Measurements from ENCODE around the gene ITLN1. TPM values are rescaled to one million over a fixed set of nuclear protein-coding genes. Genes with fewer than 3 reads are reported as not detected.

Gene ITLN1
- polyA plus RNA-seq, 1 donor from 2014 or later, result not detected

- no peaks in the 10 kb centered on the region for H3K36me3 ChIP-seq (ENCODE audit: insufficient read depth, low read length)
- H3K4me3 ChIP-seq (ENCODE audit: low read length), result no peak overlapping the region
- no peak overlapping the region for H2AFZ ChIP-seq (ENCODE audit: low read depth, low read length)
- no peak overlapping the region for H3K9ac ChIP-seq (ENCODE audit: low read length)
- no peaks in the 10 kb centered on the region for H3K9me2 ChIP-seq (ENCODE audit: insufficient read depth, low read length)
- no peak overlapping the region for H3K27ac ChIP-seq (ENCODE audit: low read length)
- TF ChIP-seq EP300 (conservative IDR thresholded peaks at IDR 0.05; ENCODE audit: poor library complexity, severe bottlenecking) (no peak), MXI1 (conservative IDR thresholded peaks at IDR 0.05; ENCODE audit: poor library complexity, severe bottlenecking) (no peak), REST (IDR thresholded peaks at IDR 0.05; ENCODE audit: borderline replicate concordance) (no peak), TAF1 (IDR thresholded peaks at IDR 0.05; ENCODE audit: low read depth) (no peak), CTCF (IDR thresholded peaks at IDR 0.05; ENCODE audit: poor library complexity, severe bottlenecking) (no peak), POLR2AphosphoS5 (IDR thresholded peaks at IDR 0.05) (no peak)
- no peak overlapping the region for H3K4me2 ChIP-seq (ENCODE audit: low read length)
- no peaks in the 10 kb centered on the region for H4K20me1 ChIP-seq (ENCODE audit: insufficient read depth)
- H3K27me3 ChIP-seq (ENCODE audit: insufficient read depth, low read depth, low read length), result no peaks in the 10 kb centered on the region
- H3K9me3 ChIP-seq (ENCODE audit: low read length), result no peaks in the 10 kb centered on the region
- no peaks in the 10 kb centered on the region for H3K79me2 ChIP-seq (replicated peaks; ENCODE audit: insufficient read depth, low read length)
- no peaks in the 10 kb centered on the region for H3F3A ChIP-seq (ENCODE audit: insufficient read depth, low read length, poor library complexity, severe bottlenecking)
These were observed 38.7 kb downstream of the ITLN1 start for GRCh38 chr1:160846281-160846680.

GRCh38 chr1:160844447-160845232 is 40.3 kb downstream of the ITLN1 start:
- no peaks in the 10 kb centered on the region for H4K20me1 ChIP-seq (ENCODE audit: insufficient read depth)
- H3K36me3 ChIP-seq (ENCODE audit: insufficient read depth, low read length), result no peaks in the 10 kb centered on the region
- H3F3A ChIP-seq (ENCODE audit: insufficient read depth, low read length, poor library complexity, severe bottlenecking), result no peaks in the 10 kb centered on the region
- H3K4me3 ChIP-seq (ENCODE audit: low read length), result no peak overlapping the region
- no peaks in the 10 kb centered on the region for H3K9me3 ChIP-seq (ENCODE audit: low read length)
- no peak overlapping the region for H3K9ac ChIP-seq (ENCODE audit: low read length)
- no peaks in the 10 kb centered on the region for H3K79me2 ChIP-seq (replicated peaks; ENCODE audit: insufficient read depth, low read length)
- no peak overlapping the region for H3K4me2 ChIP-seq (ENCODE audit: low read length)
- no peak for TF ChIP-seq CTCF (IDR thresholded peaks at IDR 0.05; ENCODE audit: poor library complexity, severe bottlenecking)
- TF ChIP-seq MXI1 (conservative IDR thresholded peaks at IDR 0.05; ENCODE audit: poor library complexity, severe bottlenecking), result no peak
- no peak for TF ChIP-seq SMC3 (conservative IDR thresholded peaks at IDR 0.05; ENCODE audit: poor library complexity)
- no peak for TF ChIP-seq RAD21 (conservative IDR thresholded peaks at IDR 0.05)
- TF ChIP-seq REST (IDR thresholded peaks at IDR 0.05; ENCODE audit: borderline replicate concordance), result no peak
- TF ChIP-seq TAF1 (IDR thresholded peaks at IDR 0.05; ENCODE audit: low read depth), result no peak
- no peak for TF ChIP-seq POLR2AphosphoS5 (IDR thresholded peaks at IDR 0.05)
- no peak for TF ChIP-seq EZH2 (IDR thresholded peaks at IDR 0.05; ENCODE audit: borderline replicate concordance, insufficient read depth, low read length, poor library complexity, severe bottlenecking)
- TF ChIP-seq EP300 (conservative IDR thresholded peaks at IDR 0.05; ENCODE audit: poor library complexity, severe bottlenecking), result no peak
- H3K27ac ChIP-seq (ENCODE audit: low read length), result no peak overlapping the region
- no peaks in the 10 kb centered on the region for H3K27me3 ChIP-seq (ENCODE audit: insufficient read depth, low read depth, low read length)
- H3K9me2 ChIP-seq (ENCODE audit: insufficient read depth, low read length), result no peaks in the 10 kb centered on the region
- no peak overlapping the region for H2AFZ ChIP-seq (ENCODE audit: low read depth, low read length)
